AG10803 (cell line): ENCODE results near the gene ATMIN.
A peak's percentile ranks its signal among the peaks of the same experiment; 100 is the strongest.

Experiments
- DNase-seq: peaks from one replicate; pipeline ENCODE4 v3.0.0; 2010; ENCODE audit warnings: low read depth
- H3K4me3 ChIP-seq: 2 replicates; pipeline ENCODE4 v1.5.1; 2011; ENCODE audit warnings: mild to moderate bottlenecking, low read length, control low read depth
- TF ChIP-seq, protein P1 (sequence below): conservative IDR thresholded peaks from 2 replicates; pipeline ENCODE4 v1.5.1; 2011; ENCODE audit warnings: mild to moderate bottlenecking, low read length, control low read depth, inconsistent platforms

The ATMIN gene

GRCh38 chr16:80997139-80997798 is 38.4 kb upstream of the ATMIN start:
- peak; percentile 39 for DNase-seq
- TF ChIP-seq, protein P1, sequence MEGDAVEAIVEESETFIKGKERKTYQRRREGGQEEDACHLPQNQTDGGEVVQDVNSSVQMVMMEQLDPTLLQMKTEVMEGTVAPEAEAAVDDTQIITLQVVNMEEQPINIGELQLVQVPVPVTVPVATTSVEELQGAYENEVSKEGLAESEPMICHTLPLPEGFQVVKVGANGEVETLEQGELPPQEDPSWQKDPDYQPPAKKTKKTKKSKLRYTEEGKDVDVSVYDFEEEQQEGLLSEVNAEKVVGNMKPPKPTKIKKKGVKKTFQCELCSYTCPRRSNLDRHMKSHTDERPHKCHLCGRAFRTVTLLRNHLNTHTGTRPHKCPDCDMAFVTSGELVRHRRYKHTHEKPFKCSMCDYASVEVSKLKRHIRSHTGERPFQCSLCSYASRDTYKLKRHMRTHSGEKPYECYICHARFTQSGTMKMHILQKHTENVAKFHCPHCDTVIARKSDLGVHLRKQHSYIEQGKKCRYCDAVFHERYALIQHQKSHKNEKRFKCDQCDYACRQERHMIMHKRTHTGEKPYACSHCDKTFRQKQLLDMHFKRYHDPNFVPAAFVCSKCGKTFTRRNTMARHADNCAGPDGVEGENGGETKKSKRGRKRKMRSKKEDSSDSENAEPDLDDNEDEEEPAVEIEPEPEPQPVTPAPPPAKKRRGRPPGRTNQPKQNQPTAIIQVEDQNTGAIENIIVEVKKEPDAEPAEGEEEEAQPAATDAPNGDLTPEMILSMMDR: no peak
- peak overlapping the region; percentile 10 for H3K4me3 ChIP-seq

GRCh38 chr16:80997964-80998620 is 37.5 kb upstream of the ATMIN start:
- TF ChIP-seq, protein P1: no peak
- no peak overlapping the region for H3K4me3 ChIP-seq
- no peak for DNase-seq

DNA sequence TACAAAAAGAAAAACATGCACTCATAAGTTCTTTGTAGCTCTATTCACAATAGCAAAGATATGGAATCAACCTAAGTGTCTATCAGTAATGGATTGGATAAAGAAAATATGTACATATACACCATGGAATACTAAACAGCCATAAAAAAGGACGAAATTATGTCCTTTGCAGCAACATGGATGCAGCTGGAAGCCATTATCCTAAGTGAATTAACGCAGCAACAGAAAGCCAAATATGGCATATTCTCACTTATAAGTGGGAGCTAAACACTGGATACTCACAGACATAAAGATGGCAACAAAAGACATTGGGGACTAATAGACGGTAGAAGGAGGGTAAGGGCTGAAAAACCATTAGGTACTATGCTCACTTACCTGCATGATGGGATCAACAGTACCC is 34.8 kb upstream of the ATMIN start:
- no peak for DNase-seq
- TF ChIP-seq, protein P1: no peak
- H3K4me3 ChIP-seq: no peak overlapping the region

DNA sequence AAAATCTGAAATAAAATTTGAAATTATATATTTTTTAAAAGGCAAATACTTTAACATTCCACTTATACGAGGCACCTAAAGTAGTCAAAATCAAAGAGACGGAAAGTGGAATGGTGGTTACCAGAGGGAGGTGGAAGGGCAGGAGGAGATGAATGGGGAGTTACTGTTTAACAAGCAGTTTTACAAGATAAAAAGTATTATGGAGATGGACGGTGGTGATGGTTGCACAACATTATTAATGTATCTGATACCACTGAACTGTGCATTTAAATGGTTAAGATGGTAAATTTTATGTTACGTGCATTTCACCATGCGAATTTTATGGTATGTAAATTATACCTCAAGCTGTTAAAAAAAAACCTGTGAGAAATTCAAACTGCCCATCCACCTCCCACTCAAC is 34.3 kb upstream of the ATMIN start:
- TF ChIP-seq, protein P1: no peak
- no peak overlapping the region for H3K4me3 ChIP-seq
- DNase-seq: no peak

GRCh38 chr16:81003064-81003463 is 32.6 kb upstream of the ATMIN start:
- TF ChIP-seq, protein P1: no peak
- no peak overlapping the region for H3K4me3 ChIP-seq

GRCh38 chr16:81003610-81004460 is 31.8 kb upstream of the ATMIN start:
- peak overlapping the region; percentile 35 for H3K4me3 ChIP-seq
- TF ChIP-seq, protein P1: no peak

More at GRCh38 chr16:81003064-81003463, 32.6 kb upstream of the ATMIN start:
- DNase-seq: no peak

More at GRCh38 chr16:81003610-81004460, 31.8 kb upstream of the ATMIN start:
- peak; percentile 33 for DNase-seq
